GM12801 (cell line): ENCODE results near the gene FCHSD2.

Experiments
- CTCF ChIP-seq: IDR thresholded peaks from one replicate; pipeline ENCODE4 v1.5.1; 2011; ENCODE audit warnings: control low read depth; ENCODE audit not compliant: insufficient read length; ENCODE audit errors: extremely low read depth

The FCHSD2 gene

GRCh38 chr11:73137944-73138274 is 4.2 kb downstream of the FCHSD2 start:
- TF ChIP-seq CTCF, result no peak

GRCh38 chr11:73137262-73137943 is 4.7 kb downstream of the FCHSD2 start:
- TF ChIP-seq CTCF, result no peak

- no peak for TF ChIP-seq CTCF
Measured at GRCh38 chr11:73135346-73136284, 6.5 kb downstream of the FCHSD2 start.

- TF ChIP-seq CTCF, result no peak
Measured at GRCh38 chr11:73130181-73130580, 11.9 kb downstream of the FCHSD2 start.

GRCh38 chr11:73129198-73129597 is 12.9 kb downstream of the FCHSD2 start:
- no peak for TF ChIP-seq CTCF

GRCh38 chr11:73126804-73127480 is 15.2 kb downstream of the FCHSD2 start:
- TF ChIP-seq CTCF, result no peak

GRCh38 chr11:73124800-73125199 is 17.3 kb downstream of the FCHSD2 start:
- no peak for TF ChIP-seq CTCF
